HFF-Myc (cell line): ENCODE results near the gene CTBP1.

Source experiments
- DNase-seq: peaks from one replicate; pipeline ENCODE4 v3.0.0-alpha.2; 2011; ENCODE audit warnings: low read depth; ENCODE audit errors: extremely low read depth
- H3K4me3 ChIP-seq: replicated peaks from 2 replicates; pipeline ENCODE4 v1.5.1; 2011; ENCODE audit warnings: low read depth, mild to moderate bottlenecking, control low read depth, low read length
- CTCF ChIP-seq: IDR thresholded peaks from 2 replicates; pipeline ENCODE4 v1.5.1; 2012; ENCODE audit warnings: mild to moderate bottlenecking, low read depth, low read length, control low read depth; ENCODE audit errors: missing control alignments

The CTBP1 gene

GRCh38 chr4:1229117-1229849 lies 19.6 kb downstream of the CTBP1 start:
- DNase-seq, result no peak
- no peak overlapping the region for H3K4me3 ChIP-seq
- no peak for TF ChIP-seq CTCF

- H3K4me3 ChIP-seq, result no peak overlapping the region
- DNase-seq, result no peak
- TF ChIP-seq CTCF, result no peak
Observed at GRCh38 chr4:1227816-1228215, 21.1 kb downstream of the CTBP1 start.

DNA sequence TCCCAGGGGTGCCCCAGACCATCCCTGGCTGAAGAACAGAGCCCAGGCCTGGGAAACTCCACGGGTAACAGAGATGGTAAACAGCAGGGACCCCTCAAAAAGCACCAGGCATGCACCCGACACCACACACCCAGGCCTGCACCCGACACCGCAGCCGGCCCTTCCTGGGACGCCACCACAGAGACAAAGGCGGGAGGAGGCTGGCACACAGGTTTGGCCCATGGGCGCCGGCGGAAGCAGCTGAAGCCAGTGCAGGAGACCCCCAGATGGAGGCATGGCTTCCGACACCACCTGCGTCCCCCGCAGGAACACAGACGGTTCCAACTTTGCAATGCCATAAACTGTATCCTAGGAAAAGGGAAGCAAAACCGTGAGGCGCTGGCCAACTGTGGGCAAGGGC lies 22.3 kb downstream of the CTBP1 start:
- H3K4me3 ChIP-seq, result no peak overlapping the region
- TF ChIP-seq CTCF, result no peak
- no peak for DNase-seq

- H3K4me3 ChIP-seq, result no peak overlapping the region
- no peak for TF ChIP-seq CTCF
- DNase-seq, result no peak
Observed at GRCh38 chr4:1226144-1226481, 22.8 kb downstream of the CTBP1 start.

GRCh38 chr4:1225272-1226143 lies 23.4 kb downstream of the CTBP1 start:
- H3K4me3 ChIP-seq, result no peak overlapping the region
- DNase-seq, result no peak
- TF ChIP-seq CTCF, result no peak

GRCh38 chr4:1223841-1224809 lies 24.8 kb downstream of the CTBP1 start:
- no peak for TF ChIP-seq CTCF
- H3K4me3 ChIP-seq, result no peak overlapping the region
- DNase-seq, result no peak
